Sigmoid colon (tissue), 4 donors: Measurements from ENCODE around the gene OTOF.

Source experiments
- CTCF ChIP-seq, 4 experiments: fragments of 450-650 bp in 3 of 4; fragments of 200-600 bp in 1 of 4; IDR thresholded peaks; one replicate each; pipeline ENCODE4 v1.5.1; 2016 to 2019; ENCODE audit warnings: antibody characterized with exemption in 4 of 4, mild to moderate bottlenecking in 3 of 4, moderate library complexity in 2 of 4
- EP300 ChIP-seq, 4 donors: sonication (generic); formaldehyde crosslinking; IDR thresholded peaks; one replicate each; pipeline ENCODE4 v1.6.1; 2017; ENCODE audit warnings: antibody characterized with exemption in 4 of 4
- POLR2A ChIP-seq, 2 donors: fragments of 450-650 bp; IDR thresholded peaks; one replicate each; pipeline ENCODE4 v1.6.1; 2016; ENCODE audit warnings: antibody characterized with exemption in 2 of 2, mild to moderate bottlenecking in 2 of 2, moderate library complexity in 2 of 2
- POLR2AphosphoS5 ChIP-seq, 4 donors: sonication (generic); formaldehyde crosslinking; IDR thresholded peaks; one replicate each; pipeline ENCODE4 v1.6.1; 2017; ENCODE audit warnings: antibody characterized with exemption in 4 of 4

DNA sequence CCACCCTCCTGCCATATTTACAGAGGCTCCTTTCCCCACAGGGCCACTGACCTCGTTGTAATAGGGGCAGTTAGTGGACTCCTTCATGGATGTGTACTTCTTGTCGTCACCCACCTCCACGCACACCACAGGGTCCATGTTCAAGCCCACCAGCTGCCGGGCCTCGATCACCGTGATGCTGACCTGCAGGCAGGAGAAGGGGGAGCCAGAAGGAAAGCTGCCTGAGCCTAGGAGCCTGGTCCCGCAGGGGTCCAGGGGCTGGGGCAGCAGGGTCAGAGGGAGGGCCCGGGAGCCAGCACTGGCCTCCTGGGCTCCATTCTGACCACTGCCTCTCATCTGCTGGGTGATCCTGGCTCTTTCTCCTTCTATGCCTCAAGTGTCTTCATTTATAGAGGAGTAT is 17.0 kb upstream of the OTOF start:
- TF ChIP-seq CTCF (IDR thresholded peaks at IDR 0.05) (no peak), POLR2A (IDR thresholded peaks at IDR 0.05) (no peak), POLR2AphosphoS5 (IDR thresholded peaks at IDR 0.05) (no peak), EP300 (IDR thresholded peaks at IDR 0.05) (no peak)
